Fibroblast of lung (primary cell): ENCODE results near the gene AAMP. TPM values are rescaled to one million over a fixed set of nuclear protein-coding genes. Genes with fewer than 3 reads are reported as not detected.

ENCODE experiments used
- DNase-seq, 2 donors: peaks; one replicate each; pipeline versions ENCODE4 v3.0.0 to v3.0.0-alpha.2; 2010; ENCODE audit warnings: low read depth in 2 of 2
- H2AFZ ChIP-seq: 2 replicates; pipeline ENCODE4 v1.5.1; 2012; ENCODE audit warnings: low read length, control low read depth, inconsistent platforms
- H3K27ac ChIP-seq: 2 replicates; pipeline ENCODE4 v1.5.1; 2011; ENCODE audit warnings: low read length, control low read depth; ENCODE audit not compliant: insufficient read depth
- H3K27me3 ChIP-seq: 2 replicates; pipeline ENCODE4 v1.5.1; 2011; ENCODE audit warnings: mild to moderate bottlenecking, low read length; ENCODE audit not compliant: control insufficient read depth, insufficient read depth
- H3K36me3 ChIP-seq: 2 replicates; pipeline ENCODE4 v1.5.1; 2011; ENCODE audit warnings: low read length; ENCODE audit not compliant: control insufficient read depth, insufficient read depth
- H3K4me1 ChIP-seq: 2 replicates; pipeline ENCODE4 v1.5.1; 2011; ENCODE audit warnings: low read length; ENCODE audit not compliant: control insufficient read depth, insufficient read depth; ENCODE audit errors: extremely low read depth
- H3K4me2 ChIP-seq: 2 replicates; pipeline ENCODE4 v1.5.1; 2011; ENCODE audit warnings: low read length, control low read depth; ENCODE audit not compliant: insufficient read depth; ENCODE audit errors: extremely low read depth
- H3K4me3 ChIP-seq, 4 experiments: fragments of 200-600 bp in 1 of 4; sonication (generic) in 1 of 4; replicated peaks in 1 of 4; 2 replicates each; pipeline ENCODE4 v1.5.1; 2011 to 2016; ENCODE audit warnings: low read length in 4 of 4, low read depth in 3 of 4, mild to moderate bottlenecking in 3 of 4, control low read depth in 2 of 4, inconsistent platforms in 1 of 4, mixed read lengths in 1 of 4; ENCODE audit not compliant: insufficient read depth in 1 of 4; ENCODE audit errors: control extremely low read depth in 1 of 4
- H3K79me2 ChIP-seq: 2 replicates; pipeline ENCODE4 v1.5.1; 2012; ENCODE audit warnings: mild to moderate bottlenecking, low read length, inconsistent platforms; ENCODE audit not compliant: control insufficient read depth, insufficient read depth
- H3K9ac ChIP-seq: 2 replicates; pipeline ENCODE4 v1.5.1; 2011; ENCODE audit warnings: mild to moderate bottlenecking, low read length, control low read depth; ENCODE audit not compliant: insufficient read depth
- H3K9me3 ChIP-seq: 2 replicates; pipeline ENCODE4 v1.5.1; 2012; ENCODE audit warnings: low read depth, low read length; ENCODE audit not compliant: control insufficient read depth, insufficient read depth
- H4K20me1 ChIP-seq: 2 replicates; pipeline ENCODE4 v1.5.1; 2011; ENCODE audit warnings: low read length; ENCODE audit not compliant: control insufficient read depth, insufficient read depth; ENCODE audit errors: extremely low read depth
- CTCF ChIP-seq, 2 donors: IDR thresholded peaks in 1 of 2; conservative IDR thresholded peaks in 1 of 2; 1 replicate in 1 of 2; 2 replicates in 1 of 2; pipeline ENCODE4 v1.5.1; 2011 to 2012; ENCODE audit warnings: low read length in 2 of 2, control low read depth in 1 of 2, inconsistent platforms in 1 of 2, low read depth in 1 of 2, mild to moderate bottlenecking in 1 of 2
- EZH2 ChIP-seq: IDR thresholded peaks from 2 replicates; pipeline ENCODE4 v1.5.1; 2012; ENCODE audit warnings: low read length, control low read depth, mild to moderate bottlenecking; ENCODE audit errors: missing control alignments
- polyA plus RNA-seq, 2 donors: library from polyadenylated mRNA; depleted of rRNA in 1 of 2; stranded (reverse) in 1 of 2; unstranded in 1 of 2; fragments of >200 nt; gene quantifications; 2 replicates each; pipeline ENCODE4 v1.2.1, GENCODE V29; 2011 to 2012; ENCODE audit warnings: missing spikeins in 1 of 2
- total RNA-seq: library from RNA; depleted of rRNA; stranded (reverse); fragments of >200 nt; gene quantifications from 2 replicates; pipeline ENCODE4 v1.2.1, GENCODE V29; 2014

Gene AAMP
- total and polyA plus RNA-seq, 2 donors (not counting 1 experiment from before 2014, with no cell fraction given), result 53.1 to 110 TPM

GRCh38 chr2:218276986-218277755, 7.2 kb upstream of the AAMP start:
- H2AFZ ChIP-seq, result no peak overlapping the region
- peaks cover 13% of the 10 kb centered on the region for H3K4me1 ChIP-seq
- no peak for TF ChIP-seq EZH2
- TF ChIP-seq CTCF (conservative IDR thresholded peaks at IDR 0.05 in 1 of 2, IDR thresholded peaks at IDR 0.05 in 1 of 2; ENCODE audit: low read depth in 1 of 2, low read length in 2 of 2), result no peak
- no peaks in the 10 kb centered on the region for H3K27me3 ChIP-seq
- peaks cover 46% of the 10 kb centered on the region for H3K36me3 ChIP-seq
- no peak for DNase-seq
- H3K4me3 ChIP-seq, result no peak overlapping the region
- no peak overlapping the region for H3K9ac ChIP-seq
- H3K4me2 ChIP-seq, result no peak overlapping the region
- H3K79me2 ChIP-seq, result peaks cover 28% of the 10 kb centered on the region
- H3K27ac ChIP-seq, result no peak overlapping the region
- no peaks in the 10 kb centered on the region for H4K20me1 ChIP-seq
- no peaks in the 10 kb centered on the region for H3K9me3 ChIP-seq

- DNase-seq, result no peak
- peaks cover 11% of the 10 kb centered on the region for H3K4me1 ChIP-seq
- no peak overlapping the region for H3K4me2 ChIP-seq
- peaks cover 42% of the 10 kb centered on the region for H3K36me3 ChIP-seq
- no peak overlapping the region for H3K9ac ChIP-seq
- no peak overlapping the region for H3K4me3 ChIP-seq
- H4K20me1 ChIP-seq, result no peaks in the 10 kb centered on the region
- no peaks in the 10 kb centered on the region for H3K27me3 ChIP-seq
- no peaks in the 10 kb centered on the region for H3K9me3 ChIP-seq
- TF ChIP-seq CTCF (conservative IDR thresholded peaks at IDR 0.05 in 1 of 2, IDR thresholded peaks at IDR 0.05 in 1 of 2; ENCODE audit: low read depth in 1 of 2, low read length in 2 of 2), result no peak
- TF ChIP-seq EZH2, result no peak
- H3K79me2 ChIP-seq, result peaks cover 24% of the 10 kb centered on the region
- H3K27ac ChIP-seq, result no peak overlapping the region
- no peak overlapping the region for H2AFZ ChIP-seq
Observed at GRCh38 chr2:218275371-218276072, 5.6 kb upstream of the AAMP start.

- Histone ChIP-seq H3K36me3 (peaks cover 34% of the 10 kb centered on the region), H3K27me3 (no peaks in the 10 kb centered on the region), H2AFZ (no peak overlapping the region), H3K27ac (no peak overlapping the region), H3K4me3 (no peak overlapping the region), H3K9me3 (no peaks in the 10 kb centered on the region), H3K9ac (no peak overlapping the region), H4K20me1 (no peaks in the 10 kb centered on the region), H3K4me2 (no peak overlapping the region), H3K4me1 (peaks cover 11% of the 10 kb centered on the region), H3K79me2 (peaks cover 17% of the 10 kb centered on the region)
- TF ChIP-seq CTCF (conservative IDR thresholded peaks at IDR 0.05 in 1 of 2, IDR thresholded peaks at IDR 0.05 in 1 of 2; ENCODE audit: low read depth in 1 of 2, low read length in 2 of 2) (no peak), EZH2 (no peak)
- no peak for DNase-seq
Observed at GRCh38 chr2:218274586-218274985, 4.6 kb upstream of the AAMP start.
